ELR (cell line): ENCODE measurements around the gene AP3S1.
"Not testable (repeated sequence)": the region's sequence is repeated elsewhere in the genome, so short reads cannot be mapped to it uniquely, and the experiment has no call there.

Source experiments
- DNase-seq: peaks from one replicate; pipeline ENCODE4 v3.0.0-alpha.2; 2015; ENCODE audit warnings: low read depth

AP3S1 gene

DNA sequence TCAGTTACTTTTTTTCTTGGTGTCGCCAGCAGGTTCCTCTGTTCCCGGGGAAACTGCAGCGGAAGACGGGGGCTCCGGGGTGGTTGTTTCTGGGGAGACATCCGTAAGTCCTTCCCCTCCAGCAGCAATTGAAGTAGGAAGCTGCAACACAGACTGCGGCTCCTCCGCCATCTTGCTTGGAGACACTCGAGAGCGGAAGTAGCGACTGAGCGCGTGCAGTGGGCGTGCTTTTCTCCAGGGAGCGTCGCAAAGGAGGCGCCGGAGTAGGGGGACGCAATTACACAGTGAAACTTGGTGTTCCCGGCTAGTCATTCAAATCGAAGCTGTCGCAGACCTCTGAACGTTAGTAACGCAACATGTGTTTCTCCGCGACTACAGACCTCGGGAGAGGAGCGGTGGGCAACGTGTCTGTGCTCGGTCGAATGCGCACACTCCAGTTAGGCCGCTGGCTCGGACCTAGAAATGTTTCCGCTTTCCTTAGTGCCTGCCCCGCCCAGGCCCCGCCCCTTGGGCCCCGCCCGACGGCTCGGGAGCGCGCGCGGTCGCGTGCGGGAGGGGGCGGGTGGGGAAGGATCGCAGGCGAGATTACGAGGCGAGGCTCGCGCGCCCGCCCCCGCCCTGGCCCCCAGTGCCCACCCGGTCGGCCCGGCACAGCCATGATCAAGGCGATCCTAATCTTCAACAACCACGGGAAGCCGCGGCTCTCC, at the start of gene AP3S1, which contains the start of gene ATG12:
Gene AP3S1 (plus strand): TSS at position 554 of the 707 bp plus-strand sequence. CDS start 103 bp downstream, at position 657.
Gene ATG12 (minus strand): TSS at position 184 of the 707 bp plus-strand sequence. CDS start 13 bp downstream, at position 171.
- DNase-seq, result peak; percentile 96

DNA sequence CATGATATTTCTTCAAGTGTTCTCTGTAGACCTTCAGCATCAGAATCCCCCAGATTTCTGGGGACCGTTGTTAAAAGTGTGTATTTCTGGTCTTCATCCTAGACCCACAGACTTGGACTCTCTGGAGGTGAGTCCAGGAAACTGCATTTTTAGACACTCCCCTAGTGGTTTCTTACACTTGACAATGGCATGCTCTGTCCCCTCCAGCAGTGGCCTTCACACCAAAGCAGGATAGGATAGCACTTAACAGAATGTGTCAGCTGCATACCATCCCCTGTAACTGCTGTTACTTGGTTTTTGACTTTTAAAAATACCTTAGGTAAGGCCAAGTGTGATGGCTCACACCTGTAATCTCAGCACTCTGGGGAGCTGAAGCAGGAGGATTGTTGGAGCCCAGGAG, 46.0 kb upstream of the AP3S1 start:
- DNase-seq, result no peak

DNA sequence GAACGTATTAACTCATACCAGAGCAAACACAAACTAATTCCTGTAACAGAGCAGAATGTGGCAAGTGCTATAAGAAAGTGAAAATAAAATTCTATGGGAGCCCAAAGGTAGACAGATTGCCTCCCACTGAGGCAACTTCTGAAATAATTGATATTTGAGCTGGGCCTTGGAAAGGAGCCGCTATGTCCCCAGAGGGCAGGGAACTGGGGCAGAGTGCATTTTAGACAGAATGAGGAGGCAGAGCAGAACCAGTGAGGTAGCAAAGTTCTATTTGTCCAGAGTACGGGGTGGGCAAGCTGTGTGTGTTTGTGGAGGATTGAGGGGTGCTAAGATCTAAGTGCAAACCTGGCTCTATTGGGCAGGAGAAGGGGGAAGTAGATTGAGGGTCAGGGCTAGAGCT, 45.1 kb upstream of the AP3S1 start:
- no peak for DNase-seq

DNA sequence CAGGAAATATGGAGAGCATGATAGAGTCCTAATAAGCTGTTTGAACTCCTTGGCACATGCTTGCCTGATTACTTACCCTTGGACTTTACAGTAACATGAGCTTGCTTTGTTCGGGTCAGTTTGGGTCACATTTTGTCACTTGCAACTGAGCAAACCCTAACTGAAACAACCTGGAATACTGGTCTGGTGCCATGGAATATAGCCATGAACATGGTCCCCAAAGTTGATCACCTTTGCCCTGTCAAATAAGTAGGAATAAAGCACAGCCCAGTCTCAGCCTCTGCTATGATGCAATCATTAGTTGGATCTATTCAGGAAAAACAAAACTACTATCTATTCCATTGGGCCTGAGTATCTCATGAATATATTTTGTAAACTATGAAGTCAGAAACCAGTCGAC, 43.5 kb upstream of the AP3S1 start:
- DNase-seq, result no peak

DNA sequence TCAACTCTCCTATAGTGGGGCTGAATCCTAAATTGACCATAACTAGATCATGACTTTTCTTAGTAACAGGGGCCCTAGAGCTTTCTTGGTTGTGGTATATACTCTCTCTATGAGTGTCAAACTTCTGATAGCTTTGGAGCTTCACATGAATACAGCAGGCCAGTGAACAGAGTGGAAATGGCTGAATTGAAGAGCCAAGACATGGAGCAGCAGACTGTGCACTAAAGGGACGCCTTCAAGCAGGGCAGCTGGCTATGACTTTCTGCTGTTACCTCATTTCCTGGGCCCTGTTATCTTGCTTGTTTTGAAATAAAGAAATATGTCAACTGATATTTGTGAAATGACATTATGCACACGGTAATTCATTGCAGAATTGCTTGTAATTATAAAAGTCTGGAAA, 41.6 kb upstream of the AP3S1 start:
- no peak for DNase-seq

DNA sequence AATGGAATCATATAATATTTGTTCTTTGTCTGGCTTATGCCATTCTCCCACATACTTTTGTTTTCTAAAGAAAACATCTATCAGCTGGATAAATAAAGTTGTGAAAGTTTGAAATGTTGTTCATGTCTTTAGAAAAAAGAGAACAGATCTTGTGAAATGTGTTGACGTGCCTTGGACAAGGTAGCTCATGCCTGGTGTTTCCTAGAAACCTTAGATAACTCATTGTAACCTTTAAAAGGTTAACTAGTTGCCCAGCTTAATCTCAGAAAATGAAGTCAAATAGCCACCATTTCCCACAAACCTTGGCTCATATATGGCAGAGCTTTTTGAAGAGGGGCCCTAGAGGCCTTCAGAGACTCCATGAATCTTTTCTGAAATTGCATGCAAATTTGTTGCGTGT, 40.6 kb upstream of the AP3S1 start:
- DNase-seq, result no peak

DNA sequence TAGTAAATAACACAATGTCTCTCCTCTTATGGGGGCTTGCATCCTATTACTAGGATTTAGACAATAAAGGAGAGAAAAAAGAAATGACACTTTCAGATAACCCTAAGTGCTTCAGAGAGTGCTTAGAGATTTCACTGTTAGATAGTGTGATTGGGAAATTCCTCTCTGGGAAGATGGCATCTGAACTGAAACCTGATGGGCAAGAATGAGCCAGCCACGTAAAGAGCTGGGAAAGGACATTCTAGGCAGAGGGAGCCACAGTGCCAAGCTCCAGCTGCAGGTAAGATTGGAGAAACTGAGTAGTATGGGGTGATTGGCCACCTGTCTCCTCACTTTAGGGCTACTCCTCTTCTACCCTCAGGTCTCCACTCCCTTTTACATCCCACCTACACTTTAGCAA, 39.8 kb upstream of the AP3S1 start:
- DNase-seq, result no peak

DNA sequence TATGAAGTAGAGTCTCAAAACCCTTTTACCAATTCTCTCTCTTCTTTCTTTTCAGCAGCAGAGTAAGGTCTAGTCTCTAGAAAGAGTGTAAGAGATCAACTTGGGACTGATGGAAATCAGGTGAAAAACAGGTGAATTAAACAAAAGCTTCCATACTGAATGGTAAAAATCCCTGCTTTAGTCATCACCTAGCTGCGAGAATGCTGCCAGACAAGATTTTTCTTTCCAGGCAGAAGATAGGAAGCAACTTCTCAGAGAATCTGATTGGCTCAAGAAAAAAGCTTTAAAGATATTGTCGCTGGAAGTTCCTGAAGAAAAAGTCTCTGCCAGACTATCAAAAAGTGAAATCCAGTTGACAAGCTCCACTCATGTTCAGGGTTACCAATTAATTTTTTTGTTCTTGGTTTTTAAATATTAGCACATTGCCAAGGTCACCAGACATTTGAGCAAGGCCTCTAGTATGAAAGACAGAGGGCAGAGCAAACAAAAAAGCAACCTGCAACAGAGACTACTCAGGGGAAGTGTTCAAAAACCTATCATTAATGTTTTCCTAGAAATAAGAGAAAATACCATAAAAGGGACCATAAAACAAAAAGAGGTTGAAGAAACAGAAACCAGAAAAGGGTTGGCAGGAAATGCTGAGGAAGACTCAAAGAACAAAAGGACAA, 34.6 kb upstream of the AP3S1 start:
- DNase-seq, result no peak

DNA sequence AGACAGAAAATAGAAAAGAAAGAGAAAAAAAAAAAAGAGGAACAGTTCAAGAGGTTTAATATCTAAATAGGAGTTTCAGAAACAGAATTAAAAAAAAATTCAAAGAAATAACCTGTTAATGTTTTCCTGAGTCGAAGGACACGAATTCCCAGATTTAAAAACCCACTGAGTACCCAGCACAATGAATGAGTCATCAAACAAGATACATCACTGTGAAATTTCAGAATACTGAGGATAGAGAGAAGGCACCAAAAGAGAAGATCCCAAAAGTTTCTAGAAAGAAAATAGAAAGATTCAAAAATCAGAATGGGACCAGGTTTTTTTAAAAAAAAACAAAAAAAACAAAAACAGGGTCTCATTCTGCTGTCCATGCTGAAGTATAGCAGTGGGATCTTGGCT, 34.1 kb upstream of the AP3S1 start:
- no peak for DNase-seq

DNA sequence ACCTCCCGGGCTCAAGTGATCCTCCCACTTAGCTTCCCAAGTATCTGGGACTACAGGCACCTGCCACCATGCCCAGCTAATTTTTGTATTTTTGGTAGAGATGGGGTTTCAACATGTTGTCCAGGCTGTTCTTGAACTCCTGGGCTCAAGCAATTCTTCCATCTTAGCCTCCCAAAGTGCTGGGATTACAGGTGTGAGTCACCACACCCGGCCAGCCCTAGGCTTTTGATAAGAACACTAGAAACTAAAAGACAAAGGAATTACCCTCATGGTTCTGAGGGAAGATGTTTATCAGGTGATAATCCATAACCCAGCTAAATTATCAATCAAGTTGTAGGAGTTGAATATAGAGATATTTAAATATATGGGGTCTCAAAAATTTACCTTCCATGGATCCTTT, 33.7 kb upstream of the AP3S1 start:
- not testable (repeated sequence) for DNase-seq

DNA sequence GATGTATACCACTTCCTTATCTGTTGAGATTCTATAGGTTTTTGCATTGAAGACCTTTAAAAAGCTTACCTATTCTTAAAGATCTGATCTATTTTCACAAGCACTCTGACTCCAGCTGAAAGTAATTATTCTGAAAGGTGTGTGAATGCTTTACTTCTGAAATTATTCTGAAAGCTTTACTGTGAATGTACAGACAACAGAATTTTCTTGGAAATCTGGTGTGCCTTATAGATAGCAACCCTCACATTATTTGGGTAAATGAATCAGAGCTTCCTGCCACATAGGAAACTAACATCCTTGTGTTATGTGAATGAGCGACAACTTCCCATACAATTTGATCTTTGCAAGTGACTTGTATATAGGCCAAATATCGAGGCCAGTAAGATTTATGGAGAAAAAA, 31.8 kb upstream of the AP3S1 start:
- no peak for DNase-seq

DNA sequence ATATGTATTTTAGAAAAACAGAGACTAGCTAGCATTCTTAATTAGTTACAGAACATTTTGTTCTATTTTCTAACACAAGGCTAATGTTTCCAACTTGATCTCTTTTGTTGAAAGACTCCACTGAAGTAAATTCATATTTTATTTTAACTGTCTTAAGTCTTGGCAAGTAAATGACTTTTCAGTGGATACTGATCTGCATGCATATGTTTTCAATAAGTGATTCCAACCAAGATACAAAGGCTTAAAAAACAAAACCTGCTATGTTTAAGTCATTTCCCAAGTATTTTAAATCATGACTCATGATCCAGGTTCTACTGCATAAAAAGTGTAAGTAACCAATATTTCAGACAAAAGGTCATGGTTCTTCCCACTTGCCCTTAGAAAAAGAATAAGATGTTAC, 31.0 kb upstream of the AP3S1 start:
- peak; percentile 32 for DNase-seq

DNA sequence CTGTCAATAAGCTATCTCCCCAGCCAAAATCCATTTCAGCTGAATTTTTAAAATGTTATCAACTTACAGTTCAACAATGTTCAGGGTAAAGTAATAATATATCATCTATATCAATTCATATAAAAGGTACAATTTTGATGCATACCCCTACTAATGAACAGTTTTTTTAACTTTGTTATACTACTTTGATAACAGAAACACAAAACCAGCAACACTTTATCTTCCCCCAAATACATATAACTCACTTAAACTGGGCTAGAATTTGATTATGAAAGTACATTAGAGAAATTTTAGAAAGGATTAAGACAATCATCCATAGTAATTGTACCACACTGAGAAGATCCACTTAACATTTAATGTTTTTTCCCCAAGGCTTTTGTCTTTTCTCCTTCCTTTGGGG, 30.3 kb upstream of the AP3S1 start:
- DNase-seq, result no peak

DNA sequence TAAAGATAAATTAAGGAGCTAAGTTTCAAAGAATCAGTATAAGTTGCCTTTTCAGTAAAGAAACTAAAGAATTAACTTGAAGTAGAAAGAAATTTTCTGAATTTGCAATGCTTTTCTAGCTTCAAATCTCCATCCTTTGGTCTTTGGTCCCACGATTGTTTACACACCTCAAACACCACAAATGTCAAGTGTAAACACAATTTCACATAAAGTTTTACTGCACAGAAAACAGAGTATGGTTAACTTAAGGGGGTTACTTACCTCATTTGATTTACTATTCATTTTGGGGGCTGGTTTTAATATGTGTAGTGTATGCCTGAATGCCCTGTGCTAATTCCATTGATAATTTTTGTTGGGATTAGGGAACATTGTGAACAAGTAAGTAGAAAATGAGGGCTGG, 29.4 kb upstream of the AP3S1 start:
- no peak for DNase-seq

DNA sequence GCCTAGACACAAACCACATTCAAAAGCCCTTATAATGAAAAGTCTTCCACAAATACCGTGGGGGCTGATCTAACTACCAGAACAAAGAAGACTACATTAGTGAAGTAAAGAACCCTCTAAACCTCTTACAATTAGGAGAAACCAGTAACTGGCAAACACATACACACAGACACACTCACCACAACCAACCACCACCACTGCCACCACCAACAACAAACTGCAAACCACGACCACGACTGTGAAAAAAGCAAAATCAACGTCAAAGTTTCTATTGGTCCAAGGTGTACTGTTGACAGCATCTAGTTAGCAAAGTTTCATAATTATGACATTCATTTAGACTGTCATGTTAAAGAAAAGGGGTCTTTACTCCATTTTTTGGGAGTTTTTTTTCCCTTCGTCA, 28.0 kb upstream of the AP3S1 start:
- no peak for DNase-seq

DNA sequence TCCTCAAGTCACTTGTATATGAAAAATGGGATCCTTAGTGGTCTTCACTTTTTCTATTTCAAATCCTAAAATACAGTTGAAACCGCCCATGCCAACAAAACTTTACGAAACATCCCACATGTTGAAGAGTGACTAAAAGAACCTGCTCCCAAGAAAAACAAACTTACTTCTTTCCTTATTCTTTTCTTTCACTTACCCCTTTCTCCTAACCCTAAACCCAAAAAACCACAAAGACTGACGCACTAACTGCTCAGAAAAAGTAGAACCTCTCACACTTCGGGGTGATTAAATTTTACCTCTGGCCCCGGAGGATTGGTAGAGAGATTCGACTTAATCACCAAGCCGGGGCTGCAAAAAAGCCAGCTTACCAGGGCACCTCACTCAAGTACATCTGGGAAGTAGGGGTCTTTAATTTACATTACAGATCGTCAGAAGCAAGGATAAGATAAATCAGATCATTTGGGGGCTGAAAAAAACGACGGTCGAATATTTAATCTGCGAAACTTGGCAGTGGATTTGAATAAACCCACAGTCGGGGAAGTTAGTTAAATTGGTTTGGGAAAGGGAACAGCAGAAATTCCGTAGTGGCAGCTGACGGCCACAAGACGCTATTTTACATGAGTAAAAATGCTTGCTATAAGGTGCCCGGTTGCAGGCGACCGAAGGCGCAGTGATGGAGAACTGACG, 26.6 kb upstream of the AP3S1 start:
- peak; percentile 16 for DNase-seq

DNA sequence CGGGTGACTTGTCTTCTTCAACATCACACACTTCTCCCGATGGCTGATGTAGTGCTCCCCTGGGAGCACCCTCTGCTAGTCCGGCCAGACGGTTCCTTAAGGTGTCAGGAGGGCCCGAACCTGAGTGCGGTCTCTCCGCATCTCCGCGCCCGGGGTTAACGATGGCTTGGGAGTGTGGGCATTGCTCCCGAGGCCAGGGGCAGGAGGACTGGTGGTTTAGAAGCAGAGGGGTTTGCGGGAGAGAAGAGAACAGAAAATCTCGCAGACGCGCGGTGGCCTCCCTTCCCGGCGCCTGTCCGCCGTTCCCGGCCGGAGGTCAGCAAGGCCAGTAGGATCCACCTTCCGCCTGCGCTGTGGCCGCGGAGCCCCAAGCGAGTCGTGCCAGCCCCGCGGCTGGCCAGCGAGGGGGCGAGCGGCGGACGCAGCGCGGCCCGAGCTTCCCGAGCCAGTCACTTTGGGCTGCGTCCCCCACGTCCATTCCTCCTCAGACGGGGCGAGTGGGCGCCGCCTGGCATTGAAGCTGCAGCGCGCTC, 26.0 kb upstream of the AP3S1 start:
- DNase-seq, result peak; percentile 38

DNA sequence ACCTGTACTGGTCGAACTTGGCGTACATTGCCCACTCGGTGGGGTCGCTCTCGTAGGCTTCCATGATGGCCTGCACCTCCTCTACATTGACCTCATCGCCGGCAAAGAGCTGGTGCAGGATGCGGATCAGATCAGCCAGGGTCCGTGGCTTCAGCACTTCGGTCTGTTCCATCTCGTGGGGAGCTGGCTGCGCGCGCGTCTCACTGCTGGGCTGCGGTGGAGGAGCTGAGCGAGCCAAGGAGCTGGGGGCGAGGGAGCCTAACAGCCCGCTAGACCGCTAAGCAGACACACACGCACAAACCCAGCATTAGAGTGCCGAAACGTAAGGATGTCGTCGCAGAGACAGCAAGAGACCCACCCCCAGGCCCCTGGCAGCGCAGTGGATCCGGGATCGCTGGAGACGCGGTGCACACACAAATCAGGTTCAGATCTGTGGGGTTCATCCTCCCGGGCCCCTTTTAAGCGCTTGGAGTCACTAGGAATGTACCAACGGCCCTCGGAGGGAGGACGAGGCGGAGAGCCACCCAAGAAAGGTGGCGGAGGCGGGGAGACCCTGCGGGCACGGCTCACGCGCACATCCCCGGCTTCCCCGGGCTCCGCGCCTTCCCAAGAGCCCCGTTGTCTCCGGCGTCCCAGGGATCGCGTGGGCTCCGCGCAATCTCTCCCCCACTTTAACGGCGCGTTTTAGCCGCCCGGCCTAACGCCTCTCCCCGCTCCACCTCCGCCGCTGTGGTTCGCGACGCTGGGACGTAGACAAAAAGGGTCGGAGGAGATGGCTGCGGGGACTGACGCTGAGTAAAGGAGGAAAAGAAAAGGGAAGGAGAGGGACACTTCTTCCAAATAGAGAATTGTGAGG, 25.3 kb upstream of the AP3S1 start, which contains the start of gene CDO1:
Gene CDO1 (minus strand): TSS at position 434 of the 856 bp plus-strand sequence. CDS start 262 bp downstream, at position 172.
- peak; percentile 68 for DNase-seq

DNA sequence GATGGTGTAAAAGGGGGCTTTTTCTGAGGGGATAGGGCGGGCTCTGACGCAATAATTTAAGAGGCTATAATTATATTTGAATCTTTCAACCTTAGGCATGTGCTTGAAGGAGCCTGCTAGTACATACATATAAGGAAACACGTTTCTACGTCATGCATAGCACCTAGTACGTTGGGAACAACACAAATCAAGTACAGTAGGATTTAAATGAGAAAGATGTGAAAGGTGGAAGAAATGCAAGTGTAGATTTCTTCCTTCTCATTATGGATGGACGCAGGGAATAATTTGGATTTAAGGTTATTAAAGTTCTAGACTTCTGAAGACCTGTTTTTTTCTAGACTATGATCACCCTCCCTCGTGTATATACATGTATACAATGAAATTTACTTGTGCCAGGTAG, 24.3 kb upstream of the AP3S1 start:
- DNase-seq, result no peak

DNA sequence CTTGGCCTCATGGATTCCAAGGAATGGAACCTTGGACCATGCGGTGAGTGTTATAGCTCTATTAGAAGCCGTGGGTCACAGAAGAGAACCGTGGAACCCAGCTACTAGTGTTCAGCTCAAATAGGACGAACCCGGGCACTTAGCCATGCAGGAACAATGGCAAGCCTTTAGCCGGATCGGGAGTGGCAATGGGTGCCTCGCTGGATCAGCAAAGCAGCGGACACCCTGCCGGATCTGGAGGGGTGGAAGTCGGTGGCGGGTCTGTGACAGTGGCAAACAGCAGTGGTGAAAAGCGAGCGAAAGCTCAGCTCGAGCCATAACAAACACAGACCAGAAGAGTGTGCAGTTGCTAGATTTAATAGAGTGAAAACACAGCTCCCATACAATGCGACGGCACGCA, 22.9 kb upstream of the AP3S1 start:
- no peak for DNase-seq

DNA sequence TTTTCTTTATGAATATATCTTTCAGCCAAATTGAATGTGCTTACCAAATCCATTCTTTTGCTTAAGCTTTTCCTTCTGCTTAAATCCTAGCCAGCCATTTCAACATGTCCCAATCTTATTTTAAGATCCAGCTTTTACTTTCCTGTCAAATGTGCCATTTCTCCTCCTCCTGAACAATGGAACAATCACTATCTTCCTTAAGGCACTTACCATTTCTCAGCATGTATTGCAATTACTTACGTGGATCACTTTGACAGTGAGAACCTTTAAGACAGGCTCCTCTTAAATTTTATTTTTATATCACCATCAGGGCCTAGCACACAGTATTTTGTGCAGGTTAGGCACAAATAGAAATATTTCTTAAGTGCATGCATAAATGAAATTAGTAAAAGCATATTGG, 20.9 kb upstream of the AP3S1 start:
- DNase-seq, result no peak

DNA sequence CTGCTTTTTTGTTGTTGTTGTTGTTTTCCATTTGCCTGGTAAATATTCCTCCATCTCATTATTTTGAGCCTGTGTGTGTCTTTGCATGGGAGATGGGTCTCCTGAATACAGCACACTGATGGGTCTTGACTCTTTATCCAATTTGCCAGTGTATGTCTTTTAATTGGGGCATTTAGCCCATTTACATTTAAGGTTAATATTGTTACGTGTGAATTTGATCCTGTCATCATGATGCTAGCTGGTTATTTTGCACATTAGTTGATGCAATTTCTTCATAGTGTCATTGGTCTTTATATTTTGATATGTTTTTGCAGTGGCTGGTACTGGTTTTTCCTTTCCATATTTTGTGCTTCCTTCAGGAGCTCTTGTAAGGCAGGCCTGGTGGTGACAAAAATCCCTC, 16.8 kb upstream of the AP3S1 start:
- DNase-seq, result not testable (repeated sequence)
